ENCODE results near the gene FAM114A1.

Gene FAM114A1

DNA sequence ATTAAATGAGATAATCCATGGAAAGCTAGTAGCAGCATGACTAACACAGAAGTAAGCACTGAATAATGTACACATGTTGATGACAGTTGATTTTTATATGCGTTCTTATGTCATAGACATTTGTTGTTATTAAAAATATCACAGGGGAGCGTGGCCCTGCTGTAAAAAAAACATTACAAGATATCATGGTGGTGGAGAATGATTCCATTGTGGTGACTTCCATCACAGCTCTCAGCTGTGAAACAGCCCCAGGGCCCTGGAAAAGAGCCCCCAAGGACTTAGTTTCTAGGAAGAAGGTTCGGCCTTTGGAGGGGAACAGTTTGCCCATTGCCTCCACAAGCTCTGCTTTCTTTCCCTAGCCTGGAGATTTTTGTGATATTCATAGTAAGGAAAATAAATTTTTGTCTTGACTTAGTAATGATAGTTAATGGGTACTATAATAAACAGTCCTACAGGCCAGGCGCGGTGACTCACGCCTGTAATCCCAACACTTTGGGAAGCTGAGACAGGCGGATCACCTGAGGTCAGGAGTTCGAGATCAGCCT lies 49.9 kb downstream of the FAM114A1 start:
- TF ChIP-seq, protein P1, sequence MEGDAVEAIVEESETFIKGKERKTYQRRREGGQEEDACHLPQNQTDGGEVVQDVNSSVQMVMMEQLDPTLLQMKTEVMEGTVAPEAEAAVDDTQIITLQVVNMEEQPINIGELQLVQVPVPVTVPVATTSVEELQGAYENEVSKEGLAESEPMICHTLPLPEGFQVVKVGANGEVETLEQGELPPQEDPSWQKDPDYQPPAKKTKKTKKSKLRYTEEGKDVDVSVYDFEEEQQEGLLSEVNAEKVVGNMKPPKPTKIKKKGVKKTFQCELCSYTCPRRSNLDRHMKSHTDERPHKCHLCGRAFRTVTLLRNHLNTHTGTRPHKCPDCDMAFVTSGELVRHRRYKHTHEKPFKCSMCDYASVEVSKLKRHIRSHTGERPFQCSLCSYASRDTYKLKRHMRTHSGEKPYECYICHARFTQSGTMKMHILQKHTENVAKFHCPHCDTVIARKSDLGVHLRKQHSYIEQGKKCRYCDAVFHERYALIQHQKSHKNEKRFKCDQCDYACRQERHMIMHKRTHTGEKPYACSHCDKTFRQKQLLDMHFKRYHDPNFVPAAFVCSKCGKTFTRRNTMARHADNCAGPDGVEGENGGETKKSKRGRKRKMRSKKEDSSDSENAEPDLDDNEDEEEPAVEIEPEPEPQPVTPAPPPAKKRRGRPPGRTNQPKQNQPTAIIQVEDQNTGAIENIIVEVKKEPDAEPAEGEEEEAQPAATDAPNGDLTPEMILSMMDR (IDR thresholded peaks at IDR 0.05; ENCODE audit: low read depth, low read length): no peak
- H3K4me3 ChIP-seq (ENCODE audit: low read depth, low read length): no peak overlapping the region

DNA sequence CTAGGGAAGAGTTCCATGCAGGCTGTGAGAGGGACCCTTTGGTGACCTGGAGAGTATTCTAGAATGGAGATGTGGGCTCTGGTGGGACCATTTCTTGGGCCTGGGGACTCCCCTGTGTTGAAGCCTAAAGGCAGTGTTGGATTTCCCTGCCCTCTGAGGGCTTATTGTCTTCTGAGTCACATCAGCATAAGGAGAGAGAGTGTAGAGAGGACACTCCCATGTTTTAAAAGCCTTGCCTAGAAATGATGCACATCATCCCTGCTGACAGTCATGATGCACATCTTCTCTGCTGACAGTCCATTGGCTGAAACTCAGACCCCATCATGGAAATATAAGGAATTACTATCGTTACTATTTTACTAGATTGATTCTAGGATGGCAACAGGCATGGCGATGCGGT lies 51.9 kb downstream of the FAM114A1 start:
- TF ChIP-seq, protein P1 (IDR thresholded peaks at IDR 0.05; ENCODE audit: low read depth, low read length): no peak
- H3K4me3 ChIP-seq (ENCODE audit: low read depth, low read length): no peak overlapping the region

DNA sequence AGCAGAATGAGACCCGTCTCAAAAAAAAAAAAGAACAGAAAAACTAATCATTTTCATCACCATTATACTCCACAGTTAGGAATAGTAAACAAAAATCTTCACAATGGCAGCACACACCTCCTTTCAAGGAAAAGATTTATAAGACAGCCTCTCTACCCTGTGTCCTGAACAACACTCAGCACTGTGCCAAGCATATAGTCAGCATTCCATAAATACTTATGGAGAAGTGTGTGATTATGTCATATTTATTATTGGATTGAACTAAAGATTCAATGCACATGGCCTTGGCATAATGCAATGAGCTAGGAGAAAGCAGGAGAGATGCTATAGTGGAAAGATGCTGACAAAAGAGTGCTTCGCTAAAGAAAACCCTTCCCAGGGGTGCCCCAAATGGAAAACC lies 52.6 kb downstream of the FAM114A1 start:
- TF ChIP-seq, protein P1 (IDR thresholded peaks at IDR 0.05; ENCODE audit: low read depth, low read length): no peak
- H3K4me3 ChIP-seq (ENCODE audit: low read depth, low read length): no peak overlapping the region

DNA sequence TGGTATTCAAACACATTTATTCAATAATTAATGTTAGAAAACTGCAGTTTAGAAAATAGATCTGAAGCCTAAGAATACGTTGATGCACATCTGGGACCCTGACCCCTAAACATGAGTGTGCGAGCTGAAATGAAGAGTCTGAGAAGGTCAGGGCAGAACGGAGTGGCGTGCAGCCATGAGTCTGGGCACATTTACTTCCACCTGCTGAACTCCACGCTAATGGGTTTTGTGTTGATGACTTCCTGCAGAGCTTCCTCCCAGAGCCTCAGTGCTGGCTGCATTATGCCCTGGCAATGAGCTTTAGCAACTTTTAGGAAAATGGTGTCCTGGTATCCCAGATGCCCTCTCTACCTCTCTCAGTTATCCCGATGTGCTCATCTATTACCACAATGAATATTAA lies 53.1 kb downstream of the FAM114A1 start:
- TF ChIP-seq, protein P1 (IDR thresholded peaks at IDR 0.05; ENCODE audit: low read depth, low read length): no peak
- H3K4me3 ChIP-seq (ENCODE audit: low read depth, low read length): no peak overlapping the region

DNA sequence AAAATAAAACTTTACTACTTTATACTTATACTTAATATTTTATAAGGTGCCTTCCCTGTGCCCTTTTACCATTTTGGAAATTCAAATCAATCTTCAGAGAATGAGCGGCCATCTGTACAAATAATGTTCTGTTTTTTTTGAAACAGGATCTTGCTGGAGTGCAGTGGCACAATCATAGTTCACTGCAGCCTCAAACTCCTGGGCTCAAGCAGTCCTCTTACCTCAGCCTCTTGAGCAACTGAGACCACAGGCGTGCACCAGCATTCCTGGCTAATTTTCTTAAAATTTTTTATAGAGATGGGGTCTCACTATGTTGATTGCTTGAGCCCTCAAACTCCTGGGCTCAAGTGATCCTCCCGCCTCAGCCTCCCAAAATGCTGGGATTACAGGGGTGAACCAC lies 53.5 kb downstream of the FAM114A1 start:
- TF ChIP-seq, protein P1 (IDR thresholded peaks at IDR 0.05; ENCODE audit: low read depth, low read length): no peak
- no peak overlapping the region for H3K4me3 ChIP-seq (ENCODE audit: low read depth, low read length)

DNA sequence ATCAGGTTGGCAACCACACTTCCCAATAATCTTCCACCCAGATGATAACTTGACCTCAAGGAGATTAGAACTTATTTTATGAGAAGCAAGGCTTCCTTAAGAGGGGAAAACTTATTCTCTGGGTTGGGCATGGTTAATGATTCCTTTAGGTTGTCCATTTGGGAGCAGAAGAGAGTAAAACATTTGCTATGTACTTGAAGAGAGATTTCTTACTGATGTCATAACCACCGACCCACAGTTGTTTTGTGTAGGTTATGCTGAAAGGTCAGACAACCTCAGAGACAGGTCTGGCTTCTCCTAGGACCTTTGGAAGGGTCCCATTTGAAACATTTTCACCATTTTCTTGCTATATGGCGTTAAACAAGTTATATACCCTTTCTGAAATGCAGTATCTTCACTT lies 56.1 kb downstream of the FAM114A1 start:
- H3K4me3 ChIP-seq (ENCODE audit: low read depth, low read length): no peak overlapping the region
- TF ChIP-seq, protein P1 (IDR thresholded peaks at IDR 0.05; ENCODE audit: low read depth, low read length): no peak

DNA sequence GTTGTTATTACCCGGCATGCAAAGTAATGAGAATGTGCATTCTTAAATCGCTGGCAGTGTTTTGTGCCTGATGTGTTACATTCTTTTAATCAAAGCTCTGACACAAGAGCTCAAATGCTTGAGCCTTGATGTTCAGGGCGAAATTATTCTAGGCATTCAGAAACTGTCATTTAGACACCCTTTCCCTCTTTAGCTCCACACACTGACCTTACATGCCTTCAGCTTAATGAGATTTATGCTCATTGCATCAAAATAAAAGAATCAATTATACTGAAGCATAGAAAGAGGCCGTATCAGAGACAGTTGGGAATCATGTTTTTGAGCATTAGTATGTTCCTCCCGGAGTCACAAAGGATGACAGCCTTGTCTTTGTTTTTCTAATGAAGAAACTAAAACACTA lies 56.7 kb downstream of the FAM114A1 start:
- no peak overlapping the region for H3K4me3 ChIP-seq (ENCODE audit: low read depth, low read length)
- TF ChIP-seq, protein P1 (IDR thresholded peaks at IDR 0.05; ENCODE audit: low read depth, low read length): no peak

All from WI38 (cell line).